GM23338 (cell line): ENCODE data around the gene CBFA2T3.

ENCODE experiments used
- CREB1 ChIP-seq: fragments of 250-450 bp; sonication (Bioruptor Pico); IDR thresholded peaks from 2 replicates; pipeline ENCODE4 v1.5.0; 2020; ENCODE audit warnings: low read depth, mild to moderate bottlenecking, moderate library complexity
- CTCF ChIP-seq, 2 experiments: fragments of 200-600 bp in 1 of 2; sonication (generic) in 1 of 2; conservative IDR thresholded peaks; 2 replicates each; pipeline versions ENCODE4 v1.5.1 to v1.6.1; 2016 to 2017; ENCODE audit warnings: antibody characterized with exemption in 2 of 2, low read depth in 2 of 2, mild to moderate bottlenecking in 2 of 2, moderate library complexity in 1 of 2
- ETS1 ChIP-seq: IDR thresholded peaks from 2 replicates; pipeline ENCODE4 v1.6.1; 2016; ENCODE audit warnings: antibody characterized with exemption
- EZH2 ChIP-seq: fragments of 200-600 bp; sonication (generic); IDR thresholded peaks from one replicate; pipeline ENCODE4 v1.8.0; 2017; ENCODE audit warnings: antibody characterized with exemption, mild to moderate bottlenecking, low read depth; ENCODE audit not compliant: unreplicated experiment
- EZH2phosphoT487 ChIP-seq: fragments of 200-600 bp; sonication (generic); IDR thresholded peaks from one replicate; pipeline ENCODE4 v1.8.1; 2018; ENCODE audit warnings: antibody characterized with exemption; ENCODE audit not compliant: unreplicated experiment
- NANOG ChIP-seq: IDR thresholded peaks from 2 replicates; pipeline ENCODE4 v1.6.1; 2016; ENCODE audit warnings: antibody characterized with exemption, borderline replicate concordance
- POLR2AphosphoS5 ChIP-seq: IDR thresholded peaks from 2 replicates; pipeline ENCODE4 v1.6.1; 2016; ENCODE audit warnings: antibody characterized with exemption, low read depth
- REST ChIP-seq: IDR thresholded peaks from one replicate; pipeline ENCODE4 v1.6.1; 2018; ENCODE audit warnings: antibody characterized with exemption; ENCODE audit not compliant: unreplicated experiment
- ZNF331 ChIP-seq: fragments of 250-450 bp; sonication (Bioruptor Pico); IDR thresholded peaks from 2 replicates; pipeline ENCODE4 v1.5.0; 2020; ENCODE audit warnings: low read depth, mild to moderate bottlenecking, moderate library complexity

- TF ChIP-seq EZH2 (no peak), EZH2phosphoT487 (no peak), CTCF (conservative IDR thresholded peaks at IDR 0.05; ENCODE audit: low read depth in 2 of 2) (no peak), POLR2AphosphoS5 (no peak), REST (no peak), ZNF331 (no peak), NANOG (no peak), CREB1 (no peak), ETS1 (no peak)
Measured at GRCh38 chr16:88913001-88913612, 63.9 kb downstream of the CBFA2T3 start.
